MCF 10A (cell line): ENCODE data around the gene MUC4. TPM values are rescaled to one million over a fixed set of nuclear protein-coding genes. Genes with fewer than 3 reads are reported as not detected.

ENCODE experiments used
- BruUV-seq: library from RNA; stranded (reverse); fragments of 400-500 nt; replicated peaks from 2 replicates; lab custom pipeline; 2021; lab: Mats Ljungman, UMichigan
- CTCF ChIA-PET: fragments of 300-600 bp; sonication (Branson Sonifier 250); formaldehyde crosslinking; extraction: SDS; loops from one replicate; lab custom pipeline; 2021; ENCODE audit warnings: antibody characterized with exemption, inconsistent platforms; lab: Yijun Ruan, JAX
- POLR2A ChIA-PET: fragments of 300-600, 350-650 bp; sonication (Branson Sonifier 250); formaldehyde crosslinking; extraction: SDS; loops from one replicate; lab custom pipeline; 2020; ENCODE audit warnings: antibody characterized with exemption, inconsistent platforms; lab: Yijun Ruan, JAX
- DNase-seq: peaks from one replicate; pipeline ENCODE4 v3.0.0-alpha.2; 2018; ENCODE audit not compliant: unreplicated experiment
- H3K27ac Mint-ChIP-seq: one replicate; pipeline ENCODE4 v1.8.0; 2022; ENCODE audit warnings: mild to moderate bottlenecking, low read depth, mixed read lengths; ENCODE audit not compliant: unreplicated experiment
- H3K27me3 Mint-ChIP-seq: one replicate; pipeline ENCODE4 v1.8.0; 2022; ENCODE audit warnings: mixed read lengths; ENCODE audit not compliant: insufficient read depth, unreplicated experiment
- H3K36me3 Mint-ChIP-seq: one replicate; pipeline ENCODE4 v1.8.0; 2022; ENCODE audit warnings: mild to moderate bottlenecking, moderate library complexity, mixed read lengths; ENCODE audit not compliant: insufficient read depth, unreplicated experiment
- H3K4me1 Mint-ChIP-seq: one replicate; pipeline ENCODE4 v1.8.0; 2022; ENCODE audit warnings: mixed read lengths; ENCODE audit not compliant: insufficient read depth, unreplicated experiment
- H3K4me3 Mint-ChIP-seq: one replicate; pipeline ENCODE4 v1.8.0; 2022; ENCODE audit warnings: mild to moderate bottlenecking, moderate library complexity, mixed read lengths; ENCODE audit not compliant: unreplicated experiment
- H3K9me3 Mint-ChIP-seq: one replicate; pipeline ENCODE4 v1.8.0; 2022; ENCODE audit warnings: mixed read lengths; ENCODE audit not compliant: unreplicated experiment
- CTCF ChIP-seq: fragments of 200-600 bp; IDR thresholded peaks from one replicate; pipeline ENCODE4 v1.8.0; 2022; ENCODE audit warnings: antibody characterized with exemption, mild to moderate bottlenecking; ENCODE audit not compliant: unreplicated experiment
- intact Hi-C: fragments of 100-400 bp; cut with micrococcal nuclease; formaldehyde crosslinking; loops from 2 replicates; pipeline ENCODE4 v1.14.1; 2022
- total RNA-seq: library from RNA; stranded (reverse); gene quantifications from 2 replicates; pipeline ENCODE4 v1.2.3, GENCODE V29; 2022

The MUC4 gene
- total RNA-seq, 1 experiment from 2014 or later: not detected

- Mint-ChIP-seq H3K27me3 (peaks cover 41% of the 10 kb centered on the region), H3K4me3 (no peak overlapping the region), H3K9me3 (no peaks in the 10 kb centered on the region), H3K4me1 (peaks cover 17% of the 10 kb centered on the region), H3K27ac (no peak overlapping the region), H3K36me3 (no peaks in the 10 kb centered on the region)
- TF ChIP-seq CTCF: no peak
- no peak for DNase-seq
- intact Hi-C loops: no loop called here
- no TSS peak for BruUV-seq
- ChIA-PET CTCF (no interaction called here), POLR2A (no interaction called here)
Measured at GRCh38 chr3:195754141-195754540, 57.6 kb downstream of the MUC4 start.

- peaks cover 17% of the 10 kb centered on the region for H3K4me1 Mint-ChIP-seq
- peaks cover 36% of the 10 kb centered on the region for H3K27me3 Mint-ChIP-seq
- BruUV-seq: no TSS peak
- intact Hi-C loops: no loop called here
- no peaks in the 10 kb centered on the region for H3K9me3 Mint-ChIP-seq
- CTCF ChIA-PET: no interaction called here
- POLR2A ChIA-PET: no interaction called here
- DNase-seq: no peak
- H3K27ac Mint-ChIP-seq: no peak overlapping the region
- H3K4me3 Mint-ChIP-seq: no peak overlapping the region
- no peaks in the 10 kb centered on the region for H3K36me3 Mint-ChIP-seq
- TF ChIP-seq CTCF: no peak
Measured at GRCh38 chr3:195753581-195753980, 58.1 kb downstream of the MUC4 start.

GRCh38 chr3:195752546-195753331, 59.0 kb downstream of the MUC4 start:
- no peak for DNase-seq
- no TSS peak for BruUV-seq
- no peak overlapping the region for H3K27ac Mint-ChIP-seq

GRCh38 chr3:195752066-195752465, 59.7 kb downstream of the MUC4 start:
- Mint-ChIP-seq H3K27me3 (peaks cover 21% of the 10 kb centered on the region), H3K4me3 (no peak overlapping the region), H3K9me3 (no peaks in the 10 kb centered on the region), H3K36me3 (no peaks in the 10 kb centered on the region), H3K4me1 (peaks cover 9% of the 10 kb centered on the region), H3K27ac (no peak overlapping the region)
- ChIA-PET POLR2A (no interaction called here), CTCF (no interaction called here)
- DNase-seq: no peak
- intact Hi-C loops: no loop called here
- BruUV-seq: no TSS peak
- TF ChIP-seq CTCF: no peak

More at GRCh38 chr3:195752546-195753331, 59.0 kb downstream of the MUC4 start:
- intact Hi-C loops: no loop called here
- Mint-ChIP-seq H3K27me3 (peaks cover 27% of the 10 kb centered on the region), H3K4me1 (peaks cover 13% of the 10 kb centered on the region), H3K9me3 (no peaks in the 10 kb centered on the region), H3K36me3 (no peaks in the 10 kb centered on the region), H3K4me3 (no peak overlapping the region)
- ChIA-PET POLR2A (no interaction called here), CTCF (no interaction called here)
- no peak for TF ChIP-seq CTCF
